HCT116 (cell line): ENCODE measurements around the gene PLCH2. TPM values are rescaled to one million over a fixed set of nuclear protein-coding genes. Genes with fewer than 3 reads are reported as not detected.

ENCODE experiments used
- ATAC-seq: fragments of 200-7000 bp; cut with Tn5 transposase; 2 replicates; pipeline ENCODE4 v1.9.1; 2020; ENCODE audit warnings: mild to moderate bottlenecking, moderate library complexity
- BruUV-seq: library from RNA; stranded (reverse); fragments of 400-500 nt; replicated peaks from 2 replicates; lab custom pipeline; 2021; lab: Mats Ljungman, UMichigan
- CTCF ChIA-PET: fragments of 300-600 bp; sonication (Branson Sonifier 250); formaldehyde crosslinking; loops from one replicate; lab custom pipeline; 2021; ENCODE audit warnings: antibody characterized with exemption; lab: Charles Lee
- POLR2A ChIA-PET: fragments of 300-600, 350-600 bp; sonication (Branson Sonifier 250); formaldehyde crosslinking; loops from one replicate; lab custom pipeline; 2021; ENCODE audit warnings: antibody characterized with exemption; lab: Charles Lee
- RAD21 ChIA-PET, 2 experiments: fragments of 300-600 bp; sonication (Branson Sonifier 250); formaldehyde crosslinking; loops; one replicate each; lab custom pipeline; 2023; ENCODE audit warnings: low total read pairs in 2 of 2; ENCODE audit not compliant: uncharacterized antibody in 2 of 2, unreplicated experiment in 2 of 2, low non-redundant PET in 1 of 2; lab: Charles Lee
- DNase-seq: peaks from one replicate; pipeline ENCODE4 v3.0.0-alpha.2; 2010; ENCODE audit warnings: low read depth, low spot score
- H2AFZ ChIP-seq: fragments of 200-600 bp; shearing (Covaris generic), sonication (generic); 2 replicates; pipeline ENCODE4 v1.6.1; 2017; ENCODE audit warnings: low read depth, mixed run types, mixed read lengths, antibody characterized with exemption, low read length; ENCODE audit not compliant: poor library complexity, severe bottlenecking
- H3K27ac ChIP-seq: 2 replicates; pipeline ENCODE4 v1.5.1; 2012; ENCODE audit warnings: low read depth, low read length
- H3K27me3 ChIP-seq: fragments of 200-600 bp; sonication (generic); 2 replicates; pipeline ENCODE4 v1.6.1; 2016; ENCODE audit warnings: mixed run types, low read length, mixed read lengths; ENCODE audit not compliant: insufficient read depth
- H3K36me3 ChIP-seq, 2 experiments: fragments of 200-500 bp in 1 of 2; fragments of 200-600 bp in 1 of 2; sonication (Bioruptor generic) in 1 of 2; sonication (generic) in 1 of 2; 2 replicates each; pipeline versions ENCODE4 v1.5.1 to v1.6.1; 2014 to 2016; ENCODE audit warnings: low read length in 2 of 2, inconsistent platforms in 1 of 2, mixed read lengths in 1 of 2, mixed run types in 1 of 2; ENCODE audit not compliant: insufficient read depth in 2 of 2, control insufficient read depth in 1 of 2
- H3K4me1 ChIP-seq, 2 experiments: fragments of 200-600 bp in 1 of 2; sonication (generic) in 1 of 2; 2 replicates each; pipeline versions ENCODE4 v1.5.1 to v1.6.1; 2012 to 2017; ENCODE audit warnings: low read length in 2 of 2, inconsistent platforms in 1 of 2, mild to moderate bottlenecking in 1 of 2, mixed read lengths in 1 of 2, mixed run types in 1 of 2, moderate library complexity in 1 of 2; ENCODE audit not compliant: insufficient read depth in 2 of 2, control insufficient read depth in 1 of 2
- H3K4me2 ChIP-seq: fragments of 200-600 bp; sonication (generic); 2 replicates; pipeline ENCODE4 v1.6.1; 2017; ENCODE audit warnings: mixed run types, low read length, mixed read lengths
- H3K4me3 ChIP-seq, 2 experiments: fragments of 200-600 bp in 1 of 2; sonication (generic) in 1 of 2; replicated peaks in 1 of 2; 2 replicates each; pipeline ENCODE4 v1.5.1; 2011 to 2016; ENCODE audit warnings: low read length in 2 of 2, control low read depth in 1 of 2, low read depth in 1 of 2, mild to moderate bottlenecking in 1 of 2, mixed read lengths in 1 of 2, mixed run types in 1 of 2
- H3K79me2 ChIP-seq: fragments of 200-600 bp; sonication (generic); 2 replicates; pipeline ENCODE4 v1.6.1; 2017; ENCODE audit warnings: mild to moderate bottlenecking, mixed run types, low read length, moderate library complexity, mixed read lengths; ENCODE audit not compliant: insufficient read depth
- H3K9ac ChIP-seq: fragments of 200-600 bp; sonication (generic); 2 replicates; pipeline ENCODE4 v1.6.1; 2016; ENCODE audit warnings: low read length, mixed read lengths
- H3K9me2 ChIP-seq: fragments of 200-600 bp; sonication (generic), shearing (Covaris generic); 2 replicates; pipeline ENCODE4 v1.6.1; 2017; ENCODE audit warnings: mixed run types, mild to moderate bottlenecking, moderate library complexity; ENCODE audit not compliant: insufficient read depth
- H3K9me3 ChIP-seq, 2 experiments: fragments of 200-500 bp in 1 of 2; fragments of 200-600 bp in 1 of 2; sonication (Bioruptor generic) in 1 of 2; sonication (generic) in 1 of 2; 2 replicates each; pipeline ENCODE4 v1.6.1; 2014 to 2017; ENCODE audit warnings: low read length in 2 of 2, mixed read lengths in 2 of 2, inconsistent platforms in 1 of 2, low read depth in 1 of 2, mild to moderate bottlenecking in 1 of 2, mixed run types in 1 of 2, moderate library complexity in 1 of 2; ENCODE audit not compliant: control insufficient read depth in 1 of 2, insufficient read depth in 1 of 2
- H4K20me1 ChIP-seq: fragments of 200-600 bp; sonication (generic), shearing (Covaris generic); 2 replicates; pipeline ENCODE4 v1.6.1; 2017; ENCODE audit warnings: mixed run types, mild to moderate bottlenecking, moderate library complexity; ENCODE audit not compliant: insufficient read depth
- CTCF ChIP-seq, 3 experiments: fragments of 200-600 bp in 1 of 3; sonication (generic) in 1 of 3; IDR thresholded peaks in 2 of 3; conservative IDR thresholded peaks in 1 of 3; 2 replicates each; pipeline ENCODE4 v1.5.1; 2012 to 2017; ENCODE audit warnings: low read depth in 2 of 3, low read length in 2 of 3, antibody characterized with exemption in 1 of 3, borderline replicate concordance in 1 of 3, control low read depth in 1 of 3, mild to moderate bottlenecking in 1 of 3, mixed read lengths in 1 of 3, mixed run types in 1 of 3, moderate library complexity in 1 of 3; ENCODE audit not compliant: insufficient read depth in 1 of 3
- POLR2AphosphoS5 ChIP-seq: IDR thresholded peaks from 2 replicates; pipeline ENCODE4 v1.6.1; 2011; ENCODE audit warnings: mild to moderate bottlenecking, low read depth, low read length, moderate library complexity
- ZBTB33 ChIP-seq: IDR thresholded peaks from 2 replicates; pipeline ENCODE4 v1.6.1; 2011; ENCODE audit warnings: mild to moderate bottlenecking, low read length, moderate library complexity; ENCODE audit not compliant: insufficient replicate concordance; ENCODE audit errors: extremely low read depth
- intact Hi-C: fragments of 100-400 bp; cut with micrococcal nuclease; formaldehyde crosslinking; loops from 2 replicates; pipeline ENCODE4 v1.10.0; 2022
- total RNA-seq: library from RNA; stranded (reverse); gene quantifications from one replicate; pipeline ENCODE4 v1.2.1, GENCODE V29; 2021; ENCODE audit not compliant: unreplicated experiment
- TF ChIP-seq, protein P1 (sequence below): IDR thresholded peaks from 2 replicates; pipeline ENCODE4 v1.6.1; 2012

The PLCH2 gene
- total RNA-seq, 1 experiment from 2014 or later, result 2.0 TPM

- no peaks in the 10 kb centered on the region for H3K9me3 ChIP-seq
- peaks cover 1 to 5% of the 10 kb centered on the region in 2 experiments; a peak in 3 of 4 replicates for H3K36me3 ChIP-seq
- H3K4me3 ChIP-seq, result no peak overlapping the region
- ATAC-seq (no peak), DNase-seq (no peak)
- no peak overlapping the region for H3K9ac ChIP-seq
- TF ChIP-seq POLR2AphosphoS5 (no peak), ZBTB33 (no peak), CTCF (IDR thresholded peaks at IDR 0.05 in 2 of 3, conservative IDR thresholded peaks at IDR 0.05 in 1 of 3; ENCODE audit: borderline replicate concordance in 1 of 3, insufficient read depth in 1 of 3, low read depth in 2 of 3, low read length in 2 of 3) (no peak)
- TF ChIP-seq, protein P1, sequence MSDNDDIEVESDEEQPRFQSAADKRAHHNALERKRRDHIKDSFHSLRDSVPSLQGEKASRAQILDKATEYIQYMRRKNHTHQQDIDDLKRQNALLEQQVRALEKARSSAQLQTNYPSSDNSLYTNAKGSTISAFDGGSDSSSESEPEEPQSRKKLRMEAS, result no peak
- no peaks in the 10 kb centered on the region for H3K27me3 ChIP-seq
- intact Hi-C loops, result no loop called here
- no peak overlapping the region for H3K27ac ChIP-seq
- H2AFZ ChIP-seq, result no peak overlapping the region
- ChIA-PET RAD21 (no interaction called here), CTCF (no interaction called here), POLR2A (no interaction called here)
- peaks cover 15 to 20% of the 10 kb centered on the region in 2 experiments; a peak in 3 of 4 replicates for H3K4me1 ChIP-seq
- H3K9me2 ChIP-seq, result no peaks in the 10 kb centered on the region
- peaks cover 8% of the 10 kb centered on the region; the same call in 1 of the 2 replicates for H4K20me1 ChIP-seq
- no TSS peak for BruUV-seq
- peak overlapping the region; percentile 91; the same call in 1 of the 2 replicates for H3K4me2 ChIP-seq
- peaks cover 50% of the 10 kb centered on the region for H3K79me2 ChIP-seq
Measured at GRCh38 chr1:2523891-2524609, 48.0 kb downstream of the PLCH2 start.
